Measurements from ENCODE around the gene POC1B.

GRCh38 chr12:89504560-89505346 is 21.1 kb downstream of the POC1B start:
- TF ChIP-seq CTCF (IDR thresholded peaks at IDR 0.05) (no peak), EZH2 (IDR thresholded peaks at IDR 0.05) (no peak)
